Measurements from ENCODE around the gene KRTAP12-3. TPM values are rescaled to one million over a fixed set of nuclear protein-coding genes. Genes with fewer than 3 reads are reported as not detected.
A peak's percentile ranks its signal among the peaks of the same experiment; 100 is the strongest.

KRTAP12-3 gene
- total and polyA plus RNA-seq, 10 donors, result not detected

GRCh38 chr21:44628707-44629391 is 28.9 kb upstream of the KRTAP12-3 start:
- intact Hi-C loops (cut with DNase I; ENCODE audit: low total_unique reads), result no loop called here

GRCh38 chr21:44630440-44630839 is 27.3 kb upstream of the KRTAP12-3 start:
- Histone ChIP-seq H3K9me3 (peaks cover 6 to 51% (median 34%) of the 10 kb centered on the region in 8 donors), H3K4me1 (peaks cover 0 to 17% (median 4%) of the 10 kb centered on the region in 6 donors), H3K36me3 (no peaks in the 10 kb centered on the region), H3K27ac (peak overlapping the region in 2 of 8 donors; percentile 28 to 30), H3K4me3 (no peak overlapping the region), H3K27me3 (replicated peaks in 1 of 7) (peaks cover 0 to 36% (median 0%) of the 10 kb centered on the region in 7 donors)
- TF ChIP-seq POLR2A (IDR thresholded peaks at IDR 0.05) (no peak), CTCF (IDR thresholded peaks at IDR 0.05 in 8 of 11, conservative IDR thresholded peaks at IDR 0.05 in 3 of 11) (no peak), POLR2AphosphoS5 (IDR thresholded peaks at IDR 0.05) (no peak)
- no peak for DNase-seq
- intact Hi-C loops (cut with DNase I; ENCODE audit: low total_unique reads), result no loop called here
- 44 to 72% (median 57%) methylated on average over 2 of the region's 2 CpGs for WGBS, 5 donors

More at GRCh38 chr21:44628707-44629391, 28.9 kb upstream of the KRTAP12-3 start:
- Histone ChIP-seq H3K4me1 (peaks cover 0 to 17% (median 4%) of the 10 kb centered on the region in 6 donors), H3K27me3 (replicated peaks in 1 of 7) (peaks cover 0 to 31% (median 0%) of the 10 kb centered on the region in 7 donors), H3K27ac (no peak overlapping the region), H3K4me3 (no peak overlapping the region), H3K36me3 (no peaks in the 10 kb centered on the region), H3K9me3 (peaks cover 6 to 64% (median 49%) of the 10 kb centered on the region in 8 donors)
- TF ChIP-seq POLR2AphosphoS5 (IDR thresholded peaks at IDR 0.05) (no peak), CTCF (IDR thresholded peaks at IDR 0.05 in 8 of 11, conservative IDR thresholded peaks at IDR 0.05 in 3 of 11) (no peak), POLR2A (IDR thresholded peaks at IDR 0.05) (no peak)
- no peak for DNase-seq
- WGBS, 5 donors, result 76 to 89% (median 85%) methylated on average over 14 to 18 of the region's 18 CpGs

GRCh38 chr21:44632067-44632466 is 25.7 kb upstream of the KRTAP12-3 start:
- Histone ChIP-seq H3K4me3 (no peak overlapping the region), H3K4me1 (peaks cover 0 to 4% (median 0%) of the 10 kb centered on the region in 6 donors), H3K27ac (no peak overlapping the region), H3K9me3 (peaks cover 6 to 47% (median 34%) of the 10 kb centered on the region in 8 donors), H3K27me3 (replicated peaks in 1 of 7) (peaks cover 0 to 31% (median 0%) of the 10 kb centered on the region in 7 donors), H3K36me3 (no peaks in the 10 kb centered on the region)
- 82 to 96% (median 90%) methylated on average over 1 of the region's 1 CpG for WGBS, 5 donors
- TF ChIP-seq CTCF (IDR thresholded peaks at IDR 0.05 in 8 of 11, conservative IDR thresholded peaks at IDR 0.05 in 3 of 11) (no peak), POLR2A (IDR thresholded peaks at IDR 0.05) (no peak)
- DNase-seq, result no peak
- intact Hi-C loops (cut with DNase I; ENCODE audit: low total_unique reads), result no loop called here

GRCh38 chr21:44636209-44637017 is 21.3 kb upstream of the KRTAP12-3 start:
- Histone ChIP-seq H3K36me3 (no peaks in the 10 kb centered on the region), H3K4me3 (no peak overlapping the region), H3K9me3 (peaks cover 6 to 38% (median 27%) of the 10 kb centered on the region in 8 donors), H3K4me1 (no peaks in the 10 kb centered on the region), H3K27me3 (replicated peaks in 1 of 7) (peaks cover 0 to 46% (median 4%) of the 10 kb centered on the region in 7 donors), H3K27ac (no peak overlapping the region)
- intact Hi-C loops (cut with DNase I; ENCODE audit: low total_unique reads), result no loop called here
- no peak for TF ChIP-seq POLR2A (IDR thresholded peaks at IDR 0.05)
- TF ChIP-seq CTCF (IDR thresholded peaks at IDR 0.05 in 8 of 11, conservative IDR thresholded peaks at IDR 0.05 in 3 of 11), result no peak
- no peak for TF ChIP-seq POLR2AphosphoS5 (IDR thresholded peaks at IDR 0.05)
- DNase-seq, result no peak
- WGBS, 5 donors, result 86 to 92% (median 87%) methylated on average over 15 of the region's 15 CpGs
